GM19395 (cell line): ENCODE data around the gene PPP1R17.
A peak's percentile ranks its signal among the peaks of the same experiment; 100 is the strongest.

Experiments used
- ATAC-seq: cut with Tn5 transposase; IDR thresholded peaks from one replicate; pipeline ENCODE4 v1.9.1; 2021; ENCODE audit warnings: mild to moderate bottlenecking, moderate library complexity; ENCODE audit not compliant: unreplicated experiment

Gene PPP1R17

DNA sequence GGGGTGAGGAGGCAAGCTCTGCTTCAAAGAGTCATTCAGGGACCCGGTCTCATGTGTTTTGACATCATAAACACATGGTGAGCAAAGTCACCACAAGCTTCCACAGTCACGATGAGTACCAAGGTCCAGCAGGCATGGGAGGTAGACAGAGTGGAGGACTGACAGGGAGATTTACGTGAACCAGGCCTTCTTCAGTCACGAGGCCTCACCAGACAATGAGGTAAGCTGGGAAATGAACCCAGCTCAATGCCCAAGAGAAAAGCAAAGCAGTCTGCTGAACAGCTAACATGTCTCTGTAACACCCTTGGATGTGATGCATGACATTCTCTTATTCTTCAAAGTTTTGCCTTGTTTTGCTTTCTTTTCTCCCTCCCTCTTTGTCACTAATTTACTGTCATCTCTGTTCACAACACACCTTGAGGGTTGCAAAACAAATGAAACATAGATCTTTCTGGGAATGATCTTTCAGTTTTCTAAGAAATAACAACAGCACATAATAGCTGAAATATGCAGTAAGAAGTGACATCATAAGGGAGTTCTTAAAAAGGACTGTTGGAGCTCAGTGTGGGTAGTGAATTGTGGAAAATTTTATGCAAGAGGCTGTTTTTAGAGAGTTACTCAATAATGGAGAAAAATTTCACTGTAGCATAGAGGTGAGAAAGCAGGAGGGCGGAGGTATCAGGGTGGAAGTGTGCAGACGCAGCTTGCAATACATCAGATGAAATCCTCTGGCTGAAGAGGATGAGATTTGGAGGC, 9.0 kb downstream of the PPP1R17 start:
- no peak for ATAC-seq

DNA sequence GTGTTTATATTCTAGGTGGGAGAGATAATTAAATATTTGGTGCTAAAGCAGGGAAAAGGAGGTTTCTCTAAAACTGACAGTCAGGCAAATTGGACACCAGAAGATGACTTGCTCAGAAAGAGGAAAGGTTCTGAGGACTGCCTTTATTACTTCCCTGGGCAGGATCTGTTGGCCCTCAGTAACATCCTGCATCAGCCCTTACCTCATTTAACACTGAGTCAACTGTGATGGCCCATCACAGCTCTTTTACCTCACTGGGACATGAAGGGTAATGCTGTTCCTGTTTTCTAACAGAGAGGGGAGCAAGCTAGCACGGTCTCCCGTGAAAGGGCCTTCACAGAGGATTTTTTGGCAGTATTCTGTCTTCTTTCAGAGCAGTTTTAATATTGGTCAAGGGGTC, 12.0 kb downstream of the PPP1R17 start:
- ATAC-seq = no peak

DNA sequence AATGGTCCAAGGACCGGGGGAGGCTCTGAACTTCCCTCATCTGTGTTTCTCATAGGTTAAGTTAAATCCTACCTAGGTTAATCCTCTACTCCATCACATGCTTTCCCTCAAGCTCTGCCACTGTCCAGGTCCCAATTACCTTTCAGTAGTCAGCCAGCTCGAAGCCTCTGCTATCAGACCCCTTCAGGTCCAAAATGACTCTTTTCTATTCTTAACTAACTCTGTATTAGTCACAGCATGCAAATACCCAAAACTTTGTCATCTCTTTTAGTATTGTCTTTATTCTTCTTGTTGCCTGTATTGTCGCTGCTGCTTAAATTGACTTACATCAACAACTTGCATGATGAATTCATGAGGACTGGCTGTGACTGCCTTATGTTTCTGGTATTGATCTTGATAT, 15.3 kb downstream of the PPP1R17 start:
- no peak for ATAC-seq

DNA sequence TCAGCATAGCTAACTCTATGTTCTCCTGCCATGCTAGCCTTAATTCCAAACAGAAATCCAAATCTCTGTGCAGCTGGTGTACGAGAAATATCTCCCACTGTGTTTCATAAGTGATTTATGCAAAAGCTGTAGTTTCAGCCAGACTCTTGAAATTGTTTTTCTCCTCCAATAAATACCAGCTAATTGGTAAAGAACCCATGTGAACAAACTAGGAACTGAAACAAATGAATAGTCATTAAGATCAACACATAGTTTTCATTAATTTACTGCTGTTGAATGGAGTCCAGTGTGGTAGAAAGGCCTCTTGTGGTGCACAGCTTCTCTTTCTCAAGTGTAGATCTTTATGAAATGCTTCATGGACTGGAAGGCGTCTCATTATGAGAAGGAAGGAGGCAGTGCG, 18.4 kb downstream of the PPP1R17 start:
- ATAC-seq = peak; percentile 60

DNA sequence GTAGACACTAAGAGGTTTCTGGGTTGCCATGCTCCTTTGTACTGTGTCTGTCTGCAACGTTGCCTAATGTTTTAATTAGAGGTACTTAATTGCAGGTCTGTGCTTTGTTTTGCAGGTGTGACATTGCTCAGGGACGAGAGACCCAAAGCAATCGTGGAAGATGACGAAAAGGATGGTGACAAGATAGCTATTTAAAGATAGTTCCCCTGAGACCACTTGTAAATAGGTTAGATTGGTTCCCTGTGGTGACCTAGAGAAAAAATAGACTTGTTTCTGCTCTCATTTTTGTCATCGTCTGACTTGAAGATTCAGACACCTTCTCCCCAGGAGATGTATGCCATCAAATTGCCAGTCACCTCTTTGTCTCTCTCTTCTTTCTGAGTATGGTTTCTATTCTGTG, 20.1 kb downstream of the PPP1R17 start:
- no peak for ATAC-seq

DNA sequence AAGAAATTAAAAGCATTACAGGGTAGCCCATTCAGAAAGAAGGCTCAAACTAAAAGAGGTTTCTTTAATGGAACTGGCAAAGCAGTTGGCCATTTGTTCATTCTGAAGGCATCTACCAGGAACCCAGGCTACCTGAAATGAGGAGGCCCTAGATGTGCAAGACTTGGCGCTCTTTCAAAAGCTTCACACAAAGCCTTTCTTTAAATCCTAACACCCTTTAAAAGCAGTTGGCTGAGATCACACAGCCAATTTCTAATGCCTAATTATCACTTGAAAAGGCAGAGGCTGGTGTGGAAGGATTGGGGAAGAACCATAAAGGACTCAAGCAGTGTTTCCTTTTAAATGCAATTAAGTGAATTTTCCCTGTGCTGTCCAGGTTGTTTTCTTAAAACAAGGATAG, 23.2 kb downstream of the PPP1R17 start:
- ATAC-seq = no peak

DNA sequence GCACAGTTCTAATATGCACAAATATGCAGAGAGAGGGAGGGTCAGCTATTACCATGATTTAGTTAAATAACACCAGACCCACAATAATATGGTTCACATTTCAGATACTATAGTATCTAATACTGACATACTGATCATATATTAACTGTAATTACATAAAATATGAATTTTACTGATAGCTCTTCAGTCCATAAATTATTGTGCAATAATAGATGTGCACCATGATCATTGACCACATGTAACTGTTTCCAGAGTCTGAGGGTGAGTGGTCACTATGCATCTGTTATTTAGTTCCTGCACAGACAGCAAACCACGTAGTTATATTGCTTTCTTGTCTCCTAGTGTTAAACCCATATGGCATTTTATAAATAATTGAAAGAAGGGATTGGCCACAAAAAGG, 29.3 kb downstream of the PPP1R17 start:
- ATAC-seq = no peak

DNA sequence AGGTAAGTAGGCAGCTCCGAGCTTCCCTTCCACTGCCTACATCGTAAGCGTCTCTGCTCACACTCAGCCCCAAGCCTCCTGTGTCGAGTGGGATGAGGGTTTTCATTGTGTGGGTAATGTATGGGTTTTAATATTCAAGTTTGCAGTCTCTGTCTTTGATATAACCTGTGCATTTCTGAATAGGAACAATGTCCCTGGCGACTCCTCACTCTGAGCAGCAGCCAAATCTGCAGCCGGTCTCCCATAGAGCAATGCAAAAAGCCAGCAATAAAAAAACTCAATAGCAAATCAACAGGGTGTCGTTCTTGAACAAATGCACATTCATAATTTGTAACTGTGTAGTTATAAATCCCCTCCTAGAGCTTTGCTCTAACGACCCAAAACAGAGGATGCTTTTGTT, 33.4 kb downstream of the PPP1R17 start:
- ATAC-seq = no peak

DNA sequence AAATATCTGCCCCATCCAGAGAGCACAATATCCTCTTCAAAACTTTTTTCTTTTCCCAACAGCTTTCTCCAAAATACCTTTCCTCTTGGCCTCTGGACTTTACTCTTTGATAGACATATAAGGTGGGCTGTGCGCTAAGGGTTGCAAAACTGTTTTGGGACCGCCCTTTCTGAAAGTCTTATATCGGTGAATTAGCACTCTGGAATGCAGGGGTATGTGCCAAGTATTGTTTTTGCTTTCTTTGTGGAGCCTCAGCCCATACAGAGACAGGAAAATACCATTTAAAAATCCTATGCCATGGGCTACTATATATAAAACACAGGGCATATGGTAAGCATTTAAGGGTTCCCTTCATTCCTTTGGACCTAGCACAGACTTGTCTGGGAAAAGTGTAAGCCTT, 37.7 kb downstream of the PPP1R17 start:
- ATAC-seq = no peak

DNA sequence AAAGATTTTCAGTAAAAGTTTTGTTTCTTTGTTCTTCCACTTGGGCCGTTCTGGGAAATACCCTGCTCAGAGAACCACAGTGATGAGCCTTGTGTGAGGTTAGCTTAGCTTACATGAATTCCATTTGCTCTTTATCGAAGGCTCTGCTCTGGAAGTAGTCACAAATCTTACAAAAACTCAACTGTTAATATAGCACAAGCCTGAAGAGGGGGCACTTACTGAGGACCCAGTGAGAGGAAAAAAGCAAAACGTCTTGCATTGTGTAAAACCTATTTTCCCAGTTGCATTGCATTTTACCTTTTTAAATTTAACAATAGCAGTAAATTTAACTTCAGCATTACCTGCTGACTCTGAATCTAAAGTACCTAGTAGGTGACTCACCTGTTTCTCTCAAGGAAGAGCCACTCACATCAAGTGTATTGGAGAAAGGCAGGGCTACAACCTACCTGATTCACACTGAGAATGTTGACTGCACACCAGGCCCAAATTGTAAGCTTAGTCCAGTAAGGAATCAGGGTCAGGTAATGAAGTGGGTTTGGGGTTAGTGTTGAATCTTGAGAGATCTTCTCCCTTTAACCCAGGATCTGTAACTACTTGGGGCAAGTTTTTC, 42.3 kb downstream of the PPP1R17 start:
- no peak for ATAC-seq

DNA sequence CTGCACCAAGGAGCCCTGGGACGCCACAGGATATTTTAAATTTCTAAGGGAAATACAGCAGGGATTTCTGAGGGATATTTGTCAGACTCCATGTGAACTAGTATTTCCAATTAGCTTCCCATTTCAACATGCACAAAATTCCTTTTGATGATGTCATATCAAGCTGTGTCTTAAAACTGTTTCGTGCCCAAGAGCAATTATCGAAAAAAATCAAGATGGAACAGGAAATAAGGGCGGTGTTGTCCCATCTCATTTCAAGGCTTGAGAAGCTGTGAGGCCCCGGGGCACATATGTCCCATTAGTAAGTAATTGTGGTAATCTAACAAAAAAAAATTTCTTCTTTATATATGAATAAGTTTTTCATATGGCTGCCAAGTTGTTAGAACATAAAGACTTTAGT, 47.4 kb downstream of the PPP1R17 start:
- no peak for ATAC-seq

DNA sequence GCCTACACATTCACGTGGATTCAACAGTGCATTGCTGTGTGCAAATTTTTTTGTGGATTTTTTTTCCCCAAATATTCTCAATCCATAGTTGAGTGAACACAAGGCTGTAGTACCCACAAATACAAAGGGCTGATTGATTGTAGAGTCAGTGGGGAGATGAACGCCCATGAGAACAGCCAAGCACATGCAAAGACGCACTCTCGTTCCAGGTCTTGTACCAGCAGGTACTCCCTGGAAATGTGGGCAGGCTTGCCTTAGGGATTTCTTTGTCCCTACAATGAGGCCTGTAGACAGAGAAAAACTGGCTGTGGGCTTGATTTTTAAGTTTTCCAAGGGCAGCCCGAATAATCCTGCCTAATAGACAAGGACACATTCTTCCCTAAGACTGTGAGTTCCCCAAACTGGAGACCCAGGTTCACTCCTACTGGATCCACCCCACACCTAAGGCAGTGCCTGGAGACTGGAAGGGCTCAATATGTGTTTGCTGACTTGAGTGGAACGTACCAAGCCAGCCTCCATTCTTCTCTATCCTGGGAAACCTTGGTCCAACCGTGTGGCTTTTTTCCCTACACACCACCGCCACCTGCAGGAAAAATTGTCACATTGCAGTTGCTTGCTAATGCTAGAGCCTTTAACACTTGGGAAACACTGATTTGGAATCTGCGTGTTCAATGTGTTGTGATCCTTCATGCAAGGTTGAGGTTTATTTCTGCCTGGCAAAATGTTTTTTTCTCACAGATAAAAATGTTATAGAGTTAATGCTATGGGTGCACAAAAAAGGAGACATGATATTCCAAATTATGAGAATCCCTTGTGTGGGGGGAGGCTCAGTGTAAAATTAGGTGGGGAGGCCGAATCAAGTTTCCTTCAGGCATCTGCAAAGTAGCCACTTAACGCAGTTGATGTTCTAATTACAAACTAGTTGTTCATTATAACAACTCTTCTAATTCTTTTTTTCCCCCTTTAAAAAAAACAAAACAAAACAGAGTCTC, 49.3 kb downstream of the PPP1R17 start:
- peak; percentile 82 for ATAC-seq

DNA sequence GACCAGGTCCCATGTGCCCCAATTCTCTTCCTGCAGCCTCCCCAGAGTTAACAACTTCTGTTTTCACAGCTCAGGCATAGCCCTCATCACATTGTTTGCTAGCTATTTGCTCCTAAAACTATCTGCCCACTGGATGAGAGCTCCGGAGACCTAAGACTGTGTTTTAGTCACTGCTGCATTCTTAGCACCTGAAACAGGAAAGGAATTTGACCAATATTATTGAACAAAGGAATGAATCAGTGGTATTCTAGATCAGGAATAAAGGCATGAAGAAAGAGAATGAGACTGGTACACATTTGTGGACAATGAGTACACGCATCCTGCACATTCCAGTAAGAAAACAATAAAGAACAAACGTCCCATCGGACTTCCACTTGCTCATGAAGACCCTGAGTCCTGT, 54.8 kb downstream of the PPP1R17 start:
- no peak for ATAC-seq

DNA sequence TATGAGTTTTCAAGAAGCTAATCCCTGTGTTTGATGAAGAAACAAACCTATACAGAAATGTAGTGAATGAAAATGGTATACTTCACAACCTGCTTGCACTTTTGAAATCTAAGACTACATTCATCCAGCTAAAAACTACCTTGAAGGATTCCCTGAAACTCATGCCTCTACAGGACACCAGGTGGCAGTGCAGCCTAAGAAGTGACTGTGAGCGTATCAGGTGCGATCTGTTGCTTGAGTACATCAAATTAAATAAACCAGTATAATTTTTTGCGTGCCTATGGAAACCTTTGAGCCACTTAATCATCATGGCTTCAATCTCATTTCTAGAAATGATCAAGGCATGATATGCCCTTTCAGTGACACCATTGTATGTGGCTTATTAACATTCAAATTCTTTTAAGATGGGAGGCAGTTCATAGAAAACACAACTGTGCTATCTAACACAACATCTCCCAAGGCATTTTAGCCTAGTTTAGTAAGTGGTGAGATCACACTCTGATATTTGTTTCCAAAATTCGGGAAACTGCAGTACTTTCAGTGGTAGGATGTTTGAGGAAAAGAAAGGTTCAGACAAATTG, 57.4 kb downstream of the PPP1R17 start:
- peak; percentile 92 for ATAC-seq

DNA sequence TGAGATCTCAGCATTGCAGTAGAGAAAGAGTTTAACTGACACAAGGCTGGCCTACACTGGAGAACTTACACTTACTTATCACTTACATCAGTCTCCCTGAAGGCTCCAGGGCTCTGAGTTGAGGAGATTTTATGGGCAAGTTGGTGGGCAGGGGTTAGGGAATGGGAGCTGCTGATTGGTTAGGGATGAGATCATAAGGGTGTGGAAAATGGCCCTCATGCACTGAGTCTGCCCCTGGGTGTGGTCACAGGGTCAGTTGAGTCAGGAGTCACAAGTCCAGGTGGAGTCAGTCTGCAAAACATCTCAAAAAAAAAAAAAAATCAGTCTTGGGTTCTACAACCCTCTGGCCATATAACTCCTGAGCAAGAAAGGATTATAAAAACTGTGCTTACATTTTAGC, 60.5 kb downstream of the PPP1R17 start:
- no peak for ATAC-seq

DNA sequence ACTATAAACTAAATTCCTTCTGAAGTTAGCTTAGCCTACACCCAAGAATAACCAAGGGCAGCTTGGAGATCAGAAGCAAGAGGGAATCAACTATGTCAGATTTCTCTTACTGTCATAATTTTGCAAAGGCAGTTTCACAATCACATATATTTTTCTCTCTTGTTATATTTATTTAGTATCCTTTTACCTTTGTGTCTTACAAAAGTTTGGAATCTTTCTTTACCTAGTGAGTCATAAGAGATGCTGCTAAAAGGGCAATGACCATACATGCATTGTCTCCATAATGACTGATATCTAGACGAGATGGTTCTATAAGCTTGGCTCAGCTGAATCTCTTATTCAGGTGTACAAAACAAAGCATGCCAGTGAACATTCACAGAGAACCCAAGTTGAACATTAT, 61.1 kb downstream of the PPP1R17 start:
- no peak for ATAC-seq

DNA sequence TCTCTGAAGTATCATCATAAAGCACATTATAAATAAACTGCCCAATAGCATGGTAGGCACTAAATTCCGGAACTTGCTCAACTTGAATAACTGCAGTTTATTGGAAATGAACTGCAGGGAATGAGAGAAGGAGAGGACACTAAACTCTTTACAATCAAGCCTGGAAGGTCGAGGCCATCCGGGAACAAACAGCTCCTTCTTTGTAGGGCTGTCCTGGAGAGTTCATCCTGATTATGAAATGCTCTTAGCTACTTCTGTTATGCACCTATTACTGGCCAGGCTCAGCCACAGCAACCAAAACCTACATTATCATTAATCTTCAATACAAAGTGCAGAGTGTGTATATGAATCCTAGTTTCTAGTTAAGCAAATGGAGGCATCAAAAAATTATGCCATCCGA, 64.7 kb downstream of the PPP1R17 start:
- ATAC-seq = no peak
